BE2C (cell line): ENCODE data around the gene LTB4R2.

ENCODE experiments used
- DNase-seq: peaks from one replicate; pipeline ENCODE4 v3.0.0-alpha.2; 2020
- H3K27me3 ChIP-seq: fragments of 250-450 bp; sonication (Bioruptor Pico); 2 replicates; pipeline ENCODE4 v1.5.1; 2020; ENCODE audit warnings: mild to moderate bottlenecking
- H3K36me3 ChIP-seq: fragments of 250-450 bp; sonication (Bioruptor Pico); 2 replicates; pipeline ENCODE4 v1.5.1; 2020; ENCODE audit warnings: mild to moderate bottlenecking
- H3K4me1 ChIP-seq: fragments of 250-450 bp; sonication (Bioruptor Pico); 2 replicates; pipeline ENCODE4 v1.5.1; 2020
- H3K4me3 ChIP-seq: 2 replicates; pipeline ENCODE4 v1.5.1; 2011; ENCODE audit warnings: low read depth, low read length
- H3K9me3 ChIP-seq: fragments of 250-450 bp; sonication (Bioruptor Pico); 2 replicates; pipeline ENCODE4 v1.5.1; 2020
- TF ChIP-seq, protein P1 (sequence below): IDR thresholded peaks from 2 replicates; pipeline ENCODE4 v1.5.1; 2012; ENCODE audit warnings: mild to moderate bottlenecking, low read depth, low read length

The LTB4R2 gene

GRCh38 chr14:24338843-24339242 is 28.9 kb downstream of the LTB4R2 start:
- TF ChIP-seq, protein P1, sequence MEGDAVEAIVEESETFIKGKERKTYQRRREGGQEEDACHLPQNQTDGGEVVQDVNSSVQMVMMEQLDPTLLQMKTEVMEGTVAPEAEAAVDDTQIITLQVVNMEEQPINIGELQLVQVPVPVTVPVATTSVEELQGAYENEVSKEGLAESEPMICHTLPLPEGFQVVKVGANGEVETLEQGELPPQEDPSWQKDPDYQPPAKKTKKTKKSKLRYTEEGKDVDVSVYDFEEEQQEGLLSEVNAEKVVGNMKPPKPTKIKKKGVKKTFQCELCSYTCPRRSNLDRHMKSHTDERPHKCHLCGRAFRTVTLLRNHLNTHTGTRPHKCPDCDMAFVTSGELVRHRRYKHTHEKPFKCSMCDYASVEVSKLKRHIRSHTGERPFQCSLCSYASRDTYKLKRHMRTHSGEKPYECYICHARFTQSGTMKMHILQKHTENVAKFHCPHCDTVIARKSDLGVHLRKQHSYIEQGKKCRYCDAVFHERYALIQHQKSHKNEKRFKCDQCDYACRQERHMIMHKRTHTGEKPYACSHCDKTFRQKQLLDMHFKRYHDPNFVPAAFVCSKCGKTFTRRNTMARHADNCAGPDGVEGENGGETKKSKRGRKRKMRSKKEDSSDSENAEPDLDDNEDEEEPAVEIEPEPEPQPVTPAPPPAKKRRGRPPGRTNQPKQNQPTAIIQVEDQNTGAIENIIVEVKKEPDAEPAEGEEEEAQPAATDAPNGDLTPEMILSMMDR, result no peak
- no peak overlapping the region for H3K4me3 ChIP-seq
- H3K9me3 ChIP-seq, result no peaks in the 10 kb centered on the region
- no peak for DNase-seq
- H3K36me3 ChIP-seq, result no peaks in the 10 kb centered on the region
- H3K4me1 ChIP-seq, result no peaks in the 10 kb centered on the region
- H3K27me3 ChIP-seq, result peaks cover 66% of the 10 kb centered on the region

DNA sequence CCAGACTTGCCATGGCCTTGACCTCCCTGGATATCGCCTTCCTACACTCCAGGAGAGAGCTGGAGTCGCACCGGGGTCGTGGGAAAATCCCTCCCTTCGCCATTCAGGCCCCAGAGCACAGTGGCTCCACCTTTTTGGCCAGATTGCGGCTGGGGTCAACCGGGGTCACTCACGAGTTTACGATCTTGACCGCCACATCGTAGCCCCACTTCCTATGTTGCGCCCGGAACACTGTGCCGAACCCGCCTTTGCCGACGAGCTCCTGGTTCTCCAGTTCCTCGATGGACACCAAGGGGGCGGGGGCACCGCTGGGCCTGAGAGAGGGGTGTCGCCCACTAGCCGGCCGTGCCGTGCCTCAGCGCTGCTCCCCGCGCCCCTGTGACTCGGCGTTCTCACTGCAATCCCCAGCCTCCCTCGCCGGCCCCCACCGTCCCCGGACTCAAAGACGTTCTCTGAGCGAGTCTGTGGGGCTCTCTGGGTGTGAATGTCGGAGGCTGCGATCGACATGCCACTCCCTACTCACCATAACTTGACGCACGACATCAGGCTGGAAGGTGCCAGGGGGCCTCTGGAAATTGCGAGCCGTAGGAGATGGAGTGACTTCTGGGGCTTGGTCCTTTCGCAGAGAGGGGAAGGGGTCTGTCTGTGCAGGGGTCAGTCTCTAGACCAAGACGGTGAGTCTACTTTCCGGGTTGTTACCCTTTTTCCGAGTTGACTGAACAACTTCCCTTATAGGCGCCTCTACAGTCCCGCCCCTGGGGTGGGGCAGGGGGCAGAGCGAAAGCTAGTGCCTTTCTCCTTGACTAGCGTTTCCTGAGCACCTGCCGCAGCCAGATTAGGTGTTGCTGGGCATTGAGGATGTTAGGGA is 29.6 kb downstream of the LTB4R2 start, which contains the start of gene RIPK3:
Gene RIPK3 (minus strand): TSS at position 708 of the 868 bp plus-strand sequence. CDS start 165 bp downstream, at position 543.
- Histone ChIP-seq H3K27me3 (peaks cover 63% of the 10 kb centered on the region), H3K36me3 (no peaks in the 10 kb centered on the region), H3K4me3 (no peak within 1 kb of the TSS), H3K9me3 (no peaks in the 10 kb centered on the region), H3K4me1 (no peaks in the 10 kb centered on the region)
- TF ChIP-seq, protein P1, result no peak
- DNase-seq, result no peak

DNA sequence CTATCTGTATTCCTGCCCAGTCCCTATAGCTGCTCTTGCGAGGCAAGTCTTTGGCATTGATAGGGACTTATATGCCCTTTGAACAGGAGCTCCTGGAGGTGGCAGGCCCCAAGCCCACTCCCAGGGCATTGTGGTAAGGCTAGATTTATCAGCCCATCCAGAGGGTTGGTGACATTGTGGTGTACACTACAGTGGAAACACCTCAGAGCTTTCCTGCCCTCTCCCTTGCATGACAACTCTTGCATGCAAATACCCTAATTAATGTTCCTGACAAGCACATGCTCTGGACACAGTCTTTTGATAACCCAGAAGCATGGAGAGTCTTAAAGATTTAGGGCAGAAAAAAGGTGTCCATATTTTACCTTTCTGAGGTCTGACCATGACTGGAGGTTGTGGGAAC is 30.7 kb downstream of the LTB4R2 start:
- Histone ChIP-seq H3K9me3 (no peaks in the 10 kb centered on the region), H3K4me3 (no peak overlapping the region), H3K36me3 (no peaks in the 10 kb centered on the region), H3K4me1 (no peaks in the 10 kb centered on the region), H3K27me3 (peaks cover 62% of the 10 kb centered on the region)
- no peak for DNase-seq
- TF ChIP-seq, protein P1, result no peak

DNA sequence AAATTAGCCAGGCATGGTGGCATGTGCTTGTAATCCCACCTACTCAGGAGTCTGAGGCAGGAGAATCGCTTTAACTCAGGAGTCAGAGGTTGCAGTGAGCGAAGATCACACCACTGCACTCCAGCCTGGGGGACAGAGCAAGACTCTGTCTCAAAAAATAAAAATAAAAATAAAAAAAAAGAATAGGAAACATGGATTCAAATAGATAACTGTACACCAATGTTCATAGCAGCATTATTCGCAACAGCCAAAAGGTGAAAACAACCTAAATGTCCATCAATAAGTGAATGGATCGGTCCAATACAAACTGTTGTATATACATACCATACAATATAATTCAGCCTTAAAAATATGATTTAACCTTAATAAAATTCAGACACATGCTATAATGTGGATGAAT is 32.9 kb downstream of the LTB4R2 start:
- TF ChIP-seq, protein P1, result no peak
- no peak for DNase-seq
- peaks cover 57% of the 10 kb centered on the region for H3K27me3 ChIP-seq
- no peak overlapping the region for H3K4me3 ChIP-seq
- H3K36me3 ChIP-seq, result no peaks in the 10 kb centered on the region
- no peaks in the 10 kb centered on the region for H3K9me3 ChIP-seq
- H3K4me1 ChIP-seq, result no peaks in the 10 kb centered on the region

DNA sequence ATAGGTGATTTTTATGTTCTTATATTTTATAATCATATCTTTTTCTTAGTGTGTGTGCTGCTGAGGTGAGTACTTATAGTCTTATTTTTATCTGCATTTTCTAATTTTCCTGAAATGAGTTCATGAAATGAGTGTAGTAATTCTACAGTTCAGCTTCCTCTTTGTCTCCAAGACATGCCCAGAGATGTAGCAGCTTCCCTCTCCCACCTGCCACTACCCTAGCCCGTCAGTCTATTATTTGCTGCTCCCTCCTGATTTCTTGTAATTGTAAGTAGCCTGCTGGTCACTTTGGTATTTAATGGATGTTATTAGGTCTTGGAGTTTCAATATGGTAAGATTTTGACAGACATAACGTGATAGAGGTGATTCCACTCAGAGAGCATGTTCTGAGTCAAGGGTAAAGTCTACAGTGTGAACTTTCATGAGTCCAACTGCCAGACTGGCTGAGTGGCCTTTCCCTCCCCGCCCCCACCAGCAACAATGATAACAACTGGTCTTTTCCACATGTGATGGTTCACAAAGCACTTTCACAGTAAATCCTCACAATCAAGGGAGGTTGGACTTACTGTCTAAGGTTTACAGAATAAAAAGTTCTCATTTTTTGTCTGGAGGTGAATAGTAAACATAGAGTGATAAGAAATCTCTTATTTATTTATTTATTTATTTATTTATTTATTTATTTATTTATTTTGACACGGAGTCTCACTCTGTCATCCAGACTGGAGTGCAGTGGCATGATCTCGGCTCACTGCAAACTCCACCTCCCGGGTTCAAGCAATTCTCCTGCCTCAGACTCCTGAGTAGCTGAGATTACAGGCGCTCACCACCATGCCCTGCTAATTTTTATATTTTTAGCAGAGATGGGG is 34.1 kb downstream of the LTB4R2 start:
- H3K4me1 ChIP-seq, result no peaks in the 10 kb centered on the region

More for the DNA sequence above, 34.1 kb downstream of the LTB4R2 start:
- H3K9me3 ChIP-seq, result no peaks in the 10 kb centered on the region
- no peaks in the 10 kb centered on the region for H3K36me3 ChIP-seq
- DNase-seq, result no peak
- peaks cover 63% of the 10 kb centered on the region for H3K27me3 ChIP-seq
- H3K4me3 ChIP-seq, result no peak overlapping the region
- TF ChIP-seq, protein P1, result no peak
